RCC 7860 (cell line): ENCODE data around the gene ADCYAP1.

Source experiments
- DNase-seq: peaks from one replicate; pipeline ENCODE4 v3.0.0-alpha.2; 2015; ENCODE audit warnings: low spot score
- FAIRE-seq: peaks from 2 replicates; lab custom pipeline; 2012; peaks lifted over from hg19 to GRCh38; lab: Jason Lieb, UNC

The ADCYAP1 gene

DNA sequence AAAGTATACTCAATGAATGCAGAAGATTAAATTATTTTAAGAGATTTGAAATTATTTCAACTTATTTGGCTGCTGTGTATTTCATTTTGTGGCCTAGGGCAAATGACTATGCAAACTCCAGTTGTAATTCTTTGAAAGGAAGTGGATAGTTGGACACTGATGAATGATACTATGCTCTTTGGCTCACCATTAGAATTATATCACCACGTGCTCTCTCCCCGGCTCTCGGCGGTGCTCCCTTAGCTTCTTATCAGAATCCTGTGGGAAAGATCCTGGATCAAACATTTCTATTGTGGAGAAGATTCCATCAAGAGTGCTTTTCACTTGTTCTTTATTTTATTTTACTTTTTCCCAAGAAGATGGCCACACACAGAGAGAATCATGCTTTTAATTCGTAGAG, 55.2 kb downstream of the ADCYAP1 start:
- no peak for DNase-seq
- FAIRE-seq = no peak
